SIG-M5 (cell line): Measurements from ENCODE around the gene LEMD3.
"Not testable (repeated sequence)": the region's sequence is repeated elsewhere in the genome, so short reads cannot be mapped to it uniquely, and the experiment has no call there.

Source experiments
- DNase-seq: peaks from one replicate; lab custom pipeline; 2025; lab: John Stamatoyannopoulos, UW

The LEMD3 gene

DNA sequence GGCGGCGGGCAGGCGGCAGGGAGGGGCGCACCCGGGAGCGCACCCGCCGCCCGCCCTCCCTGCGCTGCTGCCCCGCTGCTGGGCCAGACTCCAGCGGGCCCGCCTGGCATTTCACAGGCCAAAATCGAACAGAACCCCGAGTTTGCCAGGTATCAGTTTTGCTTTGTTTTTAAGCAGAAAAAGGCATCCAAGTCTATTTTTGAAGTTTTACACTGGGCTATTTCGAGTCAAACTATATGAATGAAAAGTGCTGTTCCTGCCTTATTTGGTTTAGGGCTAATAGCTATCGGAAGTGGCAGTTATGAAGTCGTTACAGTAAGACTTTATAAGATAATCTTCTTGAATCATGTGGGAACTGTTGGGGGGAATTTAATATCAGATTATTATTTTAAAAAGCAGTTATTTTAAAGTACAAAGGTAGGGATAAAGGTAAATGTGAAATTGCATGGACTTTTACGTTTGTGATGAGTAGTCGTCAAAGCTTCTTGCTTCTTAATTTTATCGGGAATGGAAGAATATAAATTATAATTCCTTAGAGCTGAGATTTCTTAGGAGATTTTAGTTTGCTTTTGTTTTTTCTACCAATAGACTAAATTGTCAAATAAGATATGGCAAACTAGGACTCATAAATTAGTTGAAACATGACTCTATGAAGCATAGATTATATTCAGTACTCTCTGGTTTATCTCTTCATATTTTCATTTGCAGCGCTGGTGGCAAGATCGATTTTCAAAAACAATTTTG, 110.2 kb downstream of the LEMD3 start:
- no peak for DNase-seq

DNA sequence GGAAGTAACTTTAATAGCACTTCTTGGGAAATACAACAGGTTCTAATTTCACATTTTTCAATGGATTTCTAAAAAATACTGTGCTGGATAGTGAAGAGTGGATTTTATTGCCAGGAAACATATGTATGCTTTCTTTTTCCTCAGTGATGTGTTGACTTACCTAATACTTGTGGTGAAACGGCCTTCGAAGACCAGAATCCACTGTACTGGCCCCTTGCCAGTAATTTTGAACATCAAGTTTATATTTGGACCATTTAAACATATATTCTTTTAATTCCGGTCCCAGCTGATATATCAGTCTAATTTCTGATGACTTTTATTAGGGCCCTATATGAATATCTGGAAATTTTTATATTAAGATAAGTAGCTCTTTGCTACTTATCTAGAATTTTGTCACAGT, 110.9 kb downstream of the LEMD3 start:
- DNase-seq = no peak

DNA sequence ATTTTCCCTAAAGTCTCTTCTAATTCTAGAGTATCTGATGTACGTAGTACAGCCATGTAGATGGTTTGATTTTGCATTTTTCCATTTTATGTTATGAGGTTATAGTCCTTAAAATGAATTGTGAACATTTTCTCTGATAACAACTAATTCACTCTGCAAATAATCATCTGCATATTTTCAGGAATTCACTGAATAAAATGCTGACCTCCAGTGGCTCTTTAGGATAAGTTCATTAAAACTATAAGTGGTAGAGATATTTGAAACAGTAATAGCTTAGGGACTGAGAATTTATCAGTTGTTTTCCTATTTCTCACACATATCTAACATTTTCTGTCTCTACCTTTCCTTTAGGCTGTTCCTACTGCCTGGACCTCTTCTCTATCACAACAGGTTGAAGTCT, 113.5 kb downstream of the LEMD3 start:
- no peak for DNase-seq

DNA sequence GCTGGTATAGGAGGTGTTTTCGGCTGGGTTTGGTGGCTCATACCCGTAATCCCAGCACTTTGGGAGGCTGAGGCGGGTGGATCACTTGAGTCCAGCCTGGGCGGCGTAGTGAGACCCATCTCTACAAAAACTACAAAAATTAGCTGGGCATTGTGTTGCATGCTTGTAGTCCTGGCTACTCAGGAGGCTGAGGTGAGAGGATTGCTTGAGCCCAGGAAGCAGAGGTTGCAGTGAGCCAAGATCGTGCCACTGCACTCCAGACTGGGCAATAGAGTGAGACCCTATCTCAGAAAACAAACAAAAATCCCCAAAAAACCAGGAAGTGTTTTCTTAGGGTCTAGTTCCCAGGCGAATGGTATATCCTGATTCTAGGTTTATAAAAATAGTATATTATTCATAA, 116.1 kb downstream of the LEMD3 start:
- not testable (repeated sequence) for DNase-seq

DNA sequence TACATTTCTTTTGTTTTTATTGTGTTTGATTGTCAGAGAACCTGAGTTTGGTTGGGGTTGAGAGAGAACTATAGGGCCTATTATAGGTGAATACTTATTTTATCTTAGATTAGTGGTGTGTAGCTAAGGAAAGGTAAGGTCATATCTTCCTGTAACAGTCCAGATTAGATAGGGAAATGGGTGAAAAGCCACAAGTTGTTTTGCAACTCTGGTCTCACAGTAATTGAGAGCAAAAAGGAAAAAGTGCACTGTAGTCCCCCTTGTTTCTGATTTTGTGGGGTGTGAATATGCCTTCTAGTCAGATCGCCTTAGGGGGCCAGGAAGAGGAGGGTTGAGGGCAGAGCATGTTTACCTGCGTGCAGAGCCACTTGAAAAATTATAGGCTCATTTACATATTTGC, 118.0 kb downstream of the LEMD3 start:
- no peak for DNase-seq

DNA sequence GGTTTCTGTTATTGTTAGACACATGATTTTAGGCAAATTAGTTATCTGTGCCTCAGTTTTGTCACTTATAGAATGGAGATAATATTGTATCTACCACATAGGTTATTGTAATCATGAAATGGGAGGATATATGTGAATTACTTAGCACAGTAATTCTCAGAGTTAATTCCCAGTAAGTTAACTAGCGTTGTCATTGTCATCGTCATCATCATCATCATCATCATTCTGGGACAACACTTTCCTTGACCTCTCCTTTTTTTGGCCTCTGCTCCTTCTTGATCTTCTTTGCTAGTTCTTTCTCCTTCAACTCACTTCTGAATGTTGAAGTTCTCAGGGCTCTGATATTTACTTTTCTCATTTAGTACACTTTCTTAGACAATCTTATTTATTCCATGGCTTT, 122.9 kb downstream of the LEMD3 start:
- DNase-seq = no peak

DNA sequence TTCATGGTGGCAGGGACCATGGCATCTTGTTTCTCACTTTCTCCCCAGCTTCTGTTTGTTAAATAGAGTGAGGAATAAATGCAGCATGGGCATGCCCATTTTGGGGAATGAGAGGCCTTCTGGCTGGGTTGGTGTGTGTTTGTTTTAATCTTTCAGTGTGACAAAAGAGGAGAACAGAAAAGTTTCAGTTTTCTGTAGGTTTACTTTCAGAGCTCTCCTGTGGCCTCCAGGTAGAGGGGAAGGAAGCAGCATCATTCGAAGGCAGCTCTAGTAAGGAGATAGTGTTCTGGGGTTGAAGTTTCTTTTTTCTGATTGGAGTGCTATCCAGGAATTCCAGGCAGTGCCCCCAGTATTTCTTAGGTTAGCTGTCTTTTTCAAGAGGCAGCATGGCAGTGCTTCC, 124.4 kb downstream of the LEMD3 start:
- DNase-seq = no peak

DNA sequence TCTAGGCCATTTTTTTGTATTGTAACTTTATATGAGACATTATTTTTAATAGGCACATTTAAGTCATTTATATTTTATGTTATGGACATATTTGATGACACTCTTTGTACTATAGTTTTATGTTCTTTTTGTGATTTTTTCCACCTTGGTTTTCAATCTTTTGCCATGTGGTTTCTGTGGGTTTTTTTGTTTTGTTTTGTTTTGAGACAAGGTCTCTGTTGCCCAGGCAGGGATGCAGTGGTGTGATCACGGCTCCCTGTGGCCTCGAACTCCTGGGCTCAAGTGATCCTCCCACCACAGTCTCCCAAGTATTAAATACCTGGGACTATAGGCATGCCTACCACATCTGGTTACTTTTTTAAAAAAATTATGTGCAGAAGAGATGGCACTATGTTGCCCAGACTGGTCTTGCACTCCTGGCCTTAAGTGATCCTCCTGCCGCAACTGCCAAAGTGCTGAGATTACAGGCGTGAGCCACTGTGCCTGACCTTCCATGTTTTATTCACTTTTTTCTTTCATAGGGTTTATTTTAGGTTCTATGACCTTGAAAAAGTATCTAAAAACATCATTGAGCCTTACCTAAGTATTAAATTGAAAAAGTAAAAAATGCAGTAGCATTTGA, 125.4 kb downstream of the LEMD3 start:
- no peak for DNase-seq

DNA sequence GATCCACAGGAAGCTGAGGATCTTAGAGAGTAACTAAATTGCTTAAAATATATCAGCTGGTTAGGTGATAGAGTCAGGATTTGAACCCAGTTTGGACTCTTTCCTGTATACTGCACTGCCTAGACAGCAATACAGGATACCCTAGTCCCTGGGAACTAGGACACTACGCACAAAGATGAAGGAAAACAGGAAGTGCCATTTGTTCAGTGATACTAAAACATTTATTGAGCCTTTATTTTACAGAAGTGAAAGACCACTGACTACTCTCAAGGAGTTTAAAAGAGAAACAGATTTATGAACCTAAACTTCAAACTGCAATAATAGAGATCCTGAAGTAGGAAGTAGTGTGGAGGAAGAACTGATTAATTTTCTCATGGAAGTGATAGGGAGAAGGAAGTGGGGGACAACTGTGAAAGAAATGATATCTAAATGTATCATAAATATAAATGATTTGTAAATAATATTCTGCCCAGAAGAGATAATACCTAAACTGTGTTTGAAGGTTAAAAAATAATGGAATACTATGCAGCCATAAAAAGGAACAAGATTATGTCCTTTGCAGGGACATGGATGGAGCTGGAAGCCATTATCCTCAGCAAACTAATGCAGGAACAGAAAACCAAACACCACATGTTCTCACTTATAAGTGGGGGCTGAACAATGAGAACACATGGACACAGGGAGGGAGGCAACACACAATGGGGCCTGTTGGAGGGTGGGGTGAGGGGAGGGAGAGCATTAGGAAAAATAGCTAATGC, 127.3 kb downstream of the LEMD3 start:
- no peak for DNase-seq
